K562 (cell line): Measurements from ENCODE around the gene CYSRT1. TPM values are rescaled to one million over a fixed set of nuclear protein-coding genes. Genes with fewer than 3 reads are reported as not detected.

Experiments used
- ARNT ChIP-seq, 2 experiments: fragments of 450-650 bp; IDR thresholded peaks; 2 replicates each; pipeline ENCODE4 v1.6.1; 2016; ENCODE audit warnings: mild to moderate bottlenecking in 1 of 2
- CGGBP1 ChIP-seq: fragments of 250-450 bp; sonication (Bioruptor Pico); IDR thresholded peaks from 2 replicates; pipeline ENCODE4 v1.9.0; 2021; ENCODE audit warnings: mild to moderate bottlenecking
- EP300 ChIP-seq: IDR thresholded peaks from 2 replicates; pipeline ENCODE4 v1.6.1; 2012; ENCODE audit warnings: low read length, improper control_type of control experiment
- ESRRB ChIP-seq: fragments of 250-450 bp; sonication (Bioruptor Pico); IDR thresholded peaks from 2 replicates; pipeline ENCODE4 v1.5.0; 2020; ENCODE audit warnings: mild to moderate bottlenecking, moderate library complexity, borderline replicate concordance
- FOXA1 ChIP-seq: fragments of 450-650 bp; IDR thresholded peaks from 2 replicates; pipeline ENCODE4 v1.6.1; 2016; ENCODE audit warnings: mild to moderate bottlenecking, borderline replicate concordance
- FOXJ3 ChIP-seq: sonication (generic); formaldehyde crosslinking; IDR thresholded peaks from 2 replicates; pipeline ENCODE4 v1.4.0; 2020; ENCODE audit warnings: mild to moderate bottlenecking, missing genetic modification reagents
- FOXM1 ChIP-seq, 2 experiments: fragments of 450-650 bp in 1 of 2; sonication (generic) in 1 of 2; formaldehyde crosslinking in 1 of 2; IDR thresholded peaks; 2 replicates each; pipeline versions ENCODE4 v1.6.1 to v1.9.0; 2017 to 2022; ENCODE audit warnings: low read depth in 2 of 2, mild to moderate bottlenecking in 2 of 2, missing genetic modification reagents in 1 of 2, moderate library complexity in 1 of 2
- ILK ChIP-seq: fragments of 450-650 bp; IDR thresholded peaks from 2 replicates; pipeline ENCODE4 v1.6.1; 2016; ENCODE audit warnings: missing genetic modification characterization, low read depth, mild to moderate bottlenecking, missing compliant biosample characterization, moderate library complexity, borderline replicate concordance
- NFRKB ChIP-seq: fragments of 450-650 bp; IDR thresholded peaks from 2 replicates; pipeline ENCODE4 v1.6.1; 2016; ENCODE audit warnings: low read depth
- POU5F1 ChIP-seq: fragments of 150-350 bp; IDR thresholded peaks from 2 replicates; pipeline ENCODE4 v1.6.1; 2014; ENCODE audit warnings: borderline replicate concordance, low read length, low read depth, mild to moderate bottlenecking; ENCODE audit not compliant: partially characterized antibody
- RBM34 ChIP-seq: fragments of 200-400 bp; formaldehyde crosslinking; IDR thresholded peaks from 2 replicates; pipeline ENCODE4 v1.6.1; 2018; ENCODE audit warnings: low read length, borderline replicate concordance; ENCODE audit not compliant: insufficient read depth
- SPI1 ChIP-seq: IDR thresholded peaks from 2 replicates; pipeline ENCODE4 v1.6.1; 2011; ENCODE audit warnings: low read depth, low read length, control low read depth, borderline replicate concordance
- THAP7 ChIP-seq: fragments of 250-450 bp; sonication (Bioruptor Pico); IDR thresholded peaks from 2 replicates; pipeline ENCODE4 v1.5.0; 2021
- TOE1 ChIP-seq, 2 experiments: fragments of 450-650 bp in 1 of 2; sonication (generic) in 1 of 2; formaldehyde crosslinking in 1 of 2; IDR thresholded peaks; 2 replicates each; pipeline versions ENCODE4 v1.7.1 to v1.8.0; 2016 to 2022; ENCODE audit warnings: borderline replicate concordance in 2 of 2, mild to moderate bottlenecking in 2 of 2, antibody characterized with exemption in 1 of 2, inconsistent platforms in 1 of 2, low read depth in 1 of 2, missing genetic modification reagents in 1 of 2, moderate library complexity in 1 of 2
- TRIM24 ChIP-seq, 2 experiments: fragments of 450-650 bp; IDR thresholded peaks; 2 replicates each; pipeline ENCODE4 v1.6.1; 2016
- ZNF197 ChIP-seq: fragments of 200-800 bp; sonication (Bioruptor generic); IDR thresholded peaks from 2 replicates; pipeline ENCODE4 v1.6.1; 2016; ENCODE audit warnings: low read depth, missing genetic modification characterization, missing compliant biosample characterization
- ZNF23 ChIP-seq: fragments of 250-450 bp; sonication (Bioruptor Pico); IDR thresholded peaks from 2 replicates; pipeline ENCODE4 v1.4.0; 2020; ENCODE audit warnings: mild to moderate bottlenecking
- ZNF277 ChIP-seq: fragments of 250-450 bp; sonication (Bioruptor Pico); IDR thresholded peaks from 2 replicates; pipeline ENCODE4 v1.8.0; 2022; ENCODE audit warnings: inconsistent platforms, mild to moderate bottlenecking, moderate library complexity, borderline replicate concordance
- ZNF695 ChIP-seq: fragments of 450-650 bp; formaldehyde crosslinking; IDR thresholded peaks from 2 replicates; pipeline ENCODE4 v1.4.0; 2020; ENCODE audit warnings: mild to moderate bottlenecking, moderate library complexity
- ZSCAN29 ChIP-seq: fragments of 450-650 bp; IDR thresholded peaks from 2 replicates; pipeline ENCODE4 v1.6.1; 2017
- polyA plus RNA-seq, 8 experiments: library from polyadenylated mRNA; depleted of rRNA in 4 of 8; stranded (reverse) in 5 of 8; unstranded in 3 of 8; fragments of >200 nt; fragmentation: Nextera tagmentation in 2 of 8; fragmentation: Illumina TruSeq in 1 of 8; extraction: Ambion mirVana in 2 of 8; extraction: Trizol in 1 of 8; gene quantifications; 2 replicates each; pipeline versions ENCODE4 v1.2.1 to v1.2.3, GENCODE V29; 2011 to 2014; ENCODE audit warnings: inconsistent platforms in 1 of 8, missing spikeins in 1 of 8
- total RNA-seq, 7 experiments: library from RNA; depleted of rRNA in 6 of 7; stranded (reverse); fragments of >200 nt in 6 of 7; fragmentation: Illumina TruSeq in 2 of 7; extraction: Trizol in 2 of 7; gene quantifications; 2 replicates each; pipeline versions ENCODE4 v1.2.1 to v1.2.3, GENCODE V29; 2011 to 2021; ENCODE audit warnings: low replicate concordance in 1 of 7
- TF ChIP-seq, protein P1 (sequence below), 2 experiments: fragments of 450-650 bp in 1 of 2; sonication (generic) in 1 of 2; formaldehyde crosslinking in 1 of 2; IDR thresholded peaks in 1 of 2; conservative IDR thresholded peaks in 1 of 2; 2 replicates each; pipeline versions ENCODE4 v1.6.1 to v1.8.1; 2016 to 2023; ENCODE audit warnings: mild to moderate bottlenecking in 2 of 2, moderate library complexity in 2 of 2, inconsistent platforms in 1 of 2, missing genetic modification reagents in 1 of 2
- TF ChIP-seq, protein P2 (sequence below): fragments of 450-650 bp; IDR thresholded peaks from 2 replicates; pipeline ENCODE4 v1.6.1; 2016; ENCODE audit warnings: borderline replicate concordance

CYSRT1 gene
- total and polyA plus RNA-seq, 9 of the 15 experiments (the other 6 are each of a cell fraction or from before 2014, with no cell fraction given) = 0.04 to 1.4 (median 0.42) TPM; not detected in 3

GRCh38 chr9:137240318-137240840 lies 15.4 kb downstream of the CYSRT1 start (continued):
- TF ChIP-seq THAP7 (CRISPR knock-in tag) (peak; percentile 71; the same call in 1 of the 2 replicates), EP300 (no peak), ARNT (IDR thresholded peaks at IDR 0.05) (no peak), ESRRB (CRISPR knock-in tag) (no peak), CGGBP1 (CRISPR knock-in tag) (no peak), TOE1 (IDR thresholded peaks at IDR 0.05; ENCODE audit: borderline replicate concordance) (no peak; the same call in 1 of the 2 replicates), TOE1 (CRISPR knock-in tag; IDR thresholded peaks at IDR 0.05; ENCODE audit: borderline replicate concordance, low read depth) (peak; percentile 33; the same call in 1 of the 2 replicates), ZSCAN29 (no peak), RBM34 (no peak), NFRKB (no peak; the same call in 1 of the 2 replicates), ZNF23 (CRISPR knock-in tag) (no peak), FOXJ3 (CRISPR knock-in tag) (peak; percentile 65; the same call in 1 of the 2 replicates), ZNF197 (CRISPR knock-in tag) (no peak), POU5F1 (no peak), FOXA1 (no peak), ZNF695 (CRISPR knock-in tag) (no peak), TRIM24 (IDR thresholded peaks at IDR 0.05) (peak in 1 of 2 experiments; percentile 52; a peak in 1 of 4 replicates), ZNF277 (CRISPR knock-in tag) (no peak), FOXM1 (IDR thresholded peaks at IDR 0.05; ENCODE audit: low read depth) (no peak), FOXM1 (CRISPR knock-in tag; IDR thresholded peaks at IDR 0.05; ENCODE audit: low read depth) (no peak), SPI1 (no peak), ILK (tag) (no peak)
- TF ChIP-seq, protein P1, sequence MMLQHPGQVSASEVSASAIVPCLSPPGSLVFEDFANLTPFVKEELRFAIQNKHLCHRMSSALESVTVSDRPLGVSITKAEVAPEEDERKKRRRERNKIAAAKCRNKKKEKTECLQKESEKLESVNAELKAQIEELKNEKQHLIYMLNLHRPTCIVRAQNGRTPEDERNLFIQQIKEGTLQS (IDR thresholded peaks at IDR 0.05) = no peak
- TF ChIP-seq, protein P1 (CRISPR knock-in tag; conservative IDR thresholded peaks at IDR 0.05) = no peak; the same call in 1 of the 2 replicates
- TF ChIP-seq, protein P2, sequence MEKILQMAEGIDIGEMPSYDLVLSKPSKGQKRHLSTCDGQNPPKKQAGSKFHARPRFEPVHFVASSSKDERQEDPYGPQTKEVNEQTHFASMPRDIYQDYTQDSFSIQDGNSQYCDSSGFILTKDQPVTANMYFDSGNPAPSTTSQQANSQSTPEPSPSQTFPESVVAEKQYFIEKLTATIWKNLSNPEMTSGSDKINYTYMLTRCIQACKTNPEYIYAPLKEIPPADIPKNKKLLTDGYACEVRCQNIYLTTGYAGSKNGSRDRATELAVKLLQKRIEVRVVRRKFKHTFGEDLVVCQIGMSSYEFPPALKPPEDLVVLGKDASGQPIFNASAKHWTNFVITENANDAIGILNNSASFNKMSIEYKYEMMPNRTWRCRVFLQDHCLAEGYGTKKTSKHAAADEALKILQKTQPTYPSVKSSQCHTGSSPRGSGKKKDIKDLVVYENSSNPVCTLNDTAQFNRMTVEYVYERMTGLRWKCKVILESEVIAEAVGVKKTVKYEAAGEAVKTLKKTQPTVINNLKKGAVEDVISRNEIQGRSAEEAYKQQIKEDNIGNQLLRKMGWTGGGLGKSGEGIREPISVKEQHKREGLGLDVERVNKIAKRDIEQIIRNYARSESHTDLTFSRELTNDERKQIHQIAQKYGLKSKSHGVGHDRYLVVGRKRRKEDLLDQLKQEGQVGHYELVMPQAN = peak; percentile 91
